ENCODE data around the gene SNRPB2.

- no peak for TF ChIP-seq CTCF (optimal IDR thresholded peaks at IDR 0.05 in 1 of 3, IDR thresholded peaks at IDR 0.05 in 1 of 3, conservative IDR thresholded peaks at IDR 0.05 in 1 of 3; ENCODE audit: extremely low read depth in 1 of 3, insufficient read depth in 2 of 3, low read length in 3 of 3)
- no peak for TF ChIP-seq EZH2 (IDR thresholded peaks at IDR 0.05; ENCODE audit: low read length)
Measured at GRCh38 chr20:16732506-16733152, 2.8 kb downstream of the SNRPB2 start.

All from keratinocyte (primary cell).